IMR-90 (cell line): ENCODE data around the gene C2CD4C.

Experiments used
- FOS ChIP-seq: fragments of 150-350 bp; IDR thresholded peaks from 2 replicates; pipeline ENCODE4 v1.6.1; 2016; ENCODE audit warnings: low read depth, low read length
- RAD21 ChIP-seq: IDR thresholded peaks from 2 replicates; pipeline ENCODE4 v1.6.1; 2012; ENCODE audit warnings: low read length, improper control_type of control experiment

DNA sequence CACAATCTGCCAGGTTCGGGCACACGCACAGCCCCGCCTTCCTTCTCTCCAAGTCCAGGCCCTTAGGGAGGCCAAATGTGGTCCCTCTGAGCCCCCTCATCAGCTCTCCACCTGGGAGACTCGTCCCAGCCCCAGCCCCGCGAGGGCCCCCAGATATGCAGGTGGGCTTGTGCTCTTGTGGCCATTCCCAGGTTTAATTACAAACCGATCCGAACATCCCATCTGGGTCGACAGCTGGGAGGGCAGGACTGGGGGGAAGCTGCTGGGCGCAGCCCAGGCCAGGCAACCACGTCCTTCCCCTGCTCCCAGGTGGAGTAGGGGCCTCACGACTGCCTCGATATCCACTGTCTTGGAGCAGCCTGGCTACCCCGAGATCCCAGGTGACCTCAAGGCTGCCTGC is 7.5 kb upstream of the C2CD4C start:
- TF ChIP-seq RAD21 (no peak), FOS (no peak)
